C4-2B (cell line): ENCODE measurements around the gene ALDH1A2.

Experiments
- CTCF ChIP-seq: fragments of 450-650 bp; conservative IDR thresholded peaks from 2 replicates; pipeline ENCODE4 v1.5.1; 2017; ENCODE audit warnings: mild to moderate bottlenecking
- ZFX ChIP-seq: fragments of 450-650 bp; IDR thresholded peaks from 2 replicates; pipeline ENCODE4 v1.6.1; 2017

- no peak for TF ChIP-seq CTCF
- no peak for TF ChIP-seq ZFX
These were observed 28.9 kb downstream of the ALDH1A2 start for GRCh38 chr15:58036579-58036978.
